ENCODE measurements around the gene FBXW9.

Gene FBXW9

DNA sequence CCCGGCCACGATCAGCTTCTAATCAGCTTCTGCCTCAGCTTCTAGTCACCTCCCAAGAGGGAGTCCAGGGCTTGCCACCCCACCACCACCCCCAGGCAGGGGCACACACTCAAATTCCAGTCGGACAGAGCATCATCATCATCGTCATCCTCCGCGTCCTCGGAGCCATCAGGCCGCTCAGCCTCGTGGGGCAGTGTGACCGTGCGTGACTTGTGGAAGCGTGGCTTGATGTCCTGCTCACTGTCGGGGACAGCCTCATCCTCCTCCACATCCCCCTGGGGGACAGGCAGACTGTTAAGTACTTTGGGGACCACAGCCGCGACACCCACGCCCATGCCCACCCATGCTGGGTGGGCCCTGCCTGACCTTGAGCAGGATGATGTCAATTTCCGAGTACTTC is 14.8 kb upstream of the FBXW9 start:
- DNase-seq: no peak
- Histone ChIP-seq H3K4me1 (ENCODE audit: insufficient read depth, low read length) (no peaks in the 10 kb centered on the region), H3K4me3 (ENCODE audit: low read depth in 1 of 2, low read length in 2 of 2) (no peak overlapping the region), H3K4me2 (ENCODE audit: insufficient read depth, low read length) (no peak overlapping the region), H3K79me2 (ENCODE audit: insufficient read depth, low read length) (peaks cover 22% of the 10 kb centered on the region), H2AFZ (ENCODE audit: low read depth, low read length) (no peak overlapping the region), H3K36me3 (ENCODE audit: insufficient read depth, low read length) (peaks cover 88% of the 10 kb centered on the region), H4K20me1 (ENCODE audit: insufficient read depth, low read length) (peaks cover 38% of the 10 kb centered on the region), H3K27ac (ENCODE audit: low read length) (no peak overlapping the region), H3K27me3 (ENCODE audit: insufficient read depth, low read length, poor library complexity) (no peaks in the 10 kb centered on the region), H3K9ac (ENCODE audit: low read depth, low read length) (no peak overlapping the region), H3K9me3 (ENCODE audit: insufficient read depth, low read length, severe bottlenecking) (no peaks in the 10 kb centered on the region)
- ATAC-seq (ENCODE audit: insufficient read depth, low read depth): no peak
- TF ChIP-seq EZH2 (IDR thresholded peaks at IDR 0.05; ENCODE audit: borderline replicate concordance, low read depth, low read length, severe bottlenecking): no peak
- TF ChIP-seq, protein P1, sequence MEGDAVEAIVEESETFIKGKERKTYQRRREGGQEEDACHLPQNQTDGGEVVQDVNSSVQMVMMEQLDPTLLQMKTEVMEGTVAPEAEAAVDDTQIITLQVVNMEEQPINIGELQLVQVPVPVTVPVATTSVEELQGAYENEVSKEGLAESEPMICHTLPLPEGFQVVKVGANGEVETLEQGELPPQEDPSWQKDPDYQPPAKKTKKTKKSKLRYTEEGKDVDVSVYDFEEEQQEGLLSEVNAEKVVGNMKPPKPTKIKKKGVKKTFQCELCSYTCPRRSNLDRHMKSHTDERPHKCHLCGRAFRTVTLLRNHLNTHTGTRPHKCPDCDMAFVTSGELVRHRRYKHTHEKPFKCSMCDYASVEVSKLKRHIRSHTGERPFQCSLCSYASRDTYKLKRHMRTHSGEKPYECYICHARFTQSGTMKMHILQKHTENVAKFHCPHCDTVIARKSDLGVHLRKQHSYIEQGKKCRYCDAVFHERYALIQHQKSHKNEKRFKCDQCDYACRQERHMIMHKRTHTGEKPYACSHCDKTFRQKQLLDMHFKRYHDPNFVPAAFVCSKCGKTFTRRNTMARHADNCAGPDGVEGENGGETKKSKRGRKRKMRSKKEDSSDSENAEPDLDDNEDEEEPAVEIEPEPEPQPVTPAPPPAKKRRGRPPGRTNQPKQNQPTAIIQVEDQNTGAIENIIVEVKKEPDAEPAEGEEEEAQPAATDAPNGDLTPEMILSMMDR (IDR thresholded peaks at IDR 0.05; ENCODE audit: borderline replicate concordance, extremely low read depth, low read length, poor library complexity, severe bottlenecking): no peak

DNA sequence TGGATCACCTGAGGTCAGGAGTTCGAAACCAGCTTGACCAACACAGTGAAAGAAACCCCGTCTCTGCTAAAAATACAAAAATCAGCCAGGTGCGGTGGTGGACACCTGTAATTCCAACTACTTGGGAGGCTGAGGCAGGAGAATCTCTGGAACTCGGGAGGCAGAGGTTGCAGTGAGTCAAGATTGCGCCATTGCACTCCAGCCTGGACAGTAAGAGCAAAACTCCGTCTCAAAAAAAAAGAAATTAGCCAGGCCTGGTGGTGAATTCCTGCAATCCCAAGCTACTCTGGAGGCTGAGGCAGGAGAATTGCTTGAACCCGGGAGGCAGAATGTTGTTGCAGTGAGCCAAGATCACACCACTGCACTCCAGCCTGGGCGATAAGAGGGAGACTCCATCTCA is 12.2 kb upstream of the FBXW9 start:
- no peak for ATAC-seq (ENCODE audit: insufficient read depth, low read depth)
- H3K36me3 ChIP-seq (ENCODE audit: insufficient read depth, low read length): peaks cover 89% of the 10 kb centered on the region

DNA sequence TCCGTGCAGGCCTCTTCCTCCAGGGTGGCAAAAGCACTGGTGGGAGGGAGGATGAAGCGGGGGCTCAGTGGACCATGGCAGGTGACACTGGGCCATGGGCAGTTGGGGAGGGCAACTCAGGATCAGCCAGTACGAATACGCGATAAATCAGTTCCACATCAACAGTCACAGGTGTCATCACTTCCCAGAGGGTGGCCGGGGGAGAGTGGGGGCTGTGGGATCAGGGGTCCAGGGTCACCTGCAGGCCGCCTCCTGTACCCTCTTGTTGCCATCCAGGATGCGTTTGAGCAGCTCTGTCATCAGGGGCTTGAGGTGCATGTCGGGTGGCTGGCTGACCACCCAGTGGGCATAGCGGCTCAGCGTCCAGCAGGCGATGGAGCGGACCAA is 9.9 kb upstream of the FBXW9 start:
- no peaks in the 10 kb centered on the region for H3K4me1 ChIP-seq (ENCODE audit: insufficient read depth, low read length)
- H3K4me2 ChIP-seq (ENCODE audit: insufficient read depth, low read length): no peak overlapping the region
- H2AFZ ChIP-seq (ENCODE audit: low read depth, low read length): no peak overlapping the region
- H3K27me3 ChIP-seq (ENCODE audit: insufficient read depth, low read length, poor library complexity): no peaks in the 10 kb centered on the region
- no peak for DNase-seq
- peaks cover 93% of the 10 kb centered on the region for H3K36me3 ChIP-seq (ENCODE audit: insufficient read depth, low read length)
- no peak for ATAC-seq (ENCODE audit: insufficient read depth, low read depth)
- TF ChIP-seq, protein P1 (IDR thresholded peaks at IDR 0.05; ENCODE audit: borderline replicate concordance, extremely low read depth, low read length, poor library complexity, severe bottlenecking): no peak
- no peak for TF ChIP-seq EZH2 (IDR thresholded peaks at IDR 0.05; ENCODE audit: borderline replicate concordance, low read depth, low read length, severe bottlenecking)
- H3K9ac ChIP-seq (ENCODE audit: low read depth, low read length): no peak overlapping the region
- no peaks in the 10 kb centered on the region for H3K79me2 ChIP-seq (ENCODE audit: insufficient read depth, low read length)
- no peak overlapping the region for H3K27ac ChIP-seq (ENCODE audit: low read length)
- no peaks in the 10 kb centered on the region for H3K9me3 ChIP-seq (ENCODE audit: insufficient read depth, low read length, severe bottlenecking)
- H3K4me3 ChIP-seq (ENCODE audit: low read depth in 1 of 2, low read length in 2 of 2): no peak overlapping the region
- H4K20me1 ChIP-seq (ENCODE audit: insufficient read depth, low read length): peaks cover 25% of the 10 kb centered on the region

More for the DNA sequence above, 12.2 kb upstream of the FBXW9 start:
- no peak for DNase-seq
- H3K4me3 ChIP-seq (ENCODE audit: low read depth in 1 of 2, low read length in 2 of 2): no peak overlapping the region
- TF ChIP-seq, protein P1 (IDR thresholded peaks at IDR 0.05; ENCODE audit: borderline replicate concordance, extremely low read depth, low read length, poor library complexity, severe bottlenecking): no peak
- no peak for TF ChIP-seq EZH2 (IDR thresholded peaks at IDR 0.05; ENCODE audit: borderline replicate concordance, low read depth, low read length, severe bottlenecking)
- H4K20me1 ChIP-seq (ENCODE audit: insufficient read depth, low read length): peaks cover 24% of the 10 kb centered on the region
- H3K79me2 ChIP-seq (ENCODE audit: insufficient read depth, low read length): peaks cover 6% of the 10 kb centered on the region; the same call in 1 of the 2 replicates
- no peaks in the 10 kb centered on the region for H3K27me3 ChIP-seq (ENCODE audit: insufficient read depth, low read length, poor library complexity)
- H3K4me1 ChIP-seq (ENCODE audit: insufficient read depth, low read length): no peaks in the 10 kb centered on the region
- no peaks in the 10 kb centered on the region for H3K9me3 ChIP-seq (ENCODE audit: insufficient read depth, low read length, severe bottlenecking)
- no peak overlapping the region for H3K4me2 ChIP-seq (ENCODE audit: insufficient read depth, low read length)
- no peak overlapping the region for H2AFZ ChIP-seq (ENCODE audit: low read depth, low read length)
- no peak overlapping the region for H3K27ac ChIP-seq (ENCODE audit: low read length)
- no peak overlapping the region for H3K9ac ChIP-seq (ENCODE audit: low read depth, low read length)
